ENCODE measurements around the gene RAB11FIP4.
"Not testable (repeated sequence)": the region's sequence is repeated elsewhere in the genome, so short reads cannot be mapped to it uniquely, and the experiment has no call there.

The RAB11FIP4 gene

GRCh38 chr17:31391496-31391949 is at the start of gene RAB11FIP4:
TSS of gene RAB11FIP4 (plus strand) at chr17:31391675. CDS start at chr17:31391853, 178 bp downstream.
- in situ Hi-C loops (cut with MboI; ENCODE audit: low sequenced_read_pairs) = no loop called here

GRCh38 chr17:31345191-31345747 is 46.2 kb upstream of the RAB11FIP4 start:
- in situ Hi-C loops (cut with MboI; ENCODE audit: low sequenced_read_pairs) = not testable (repeated sequence)

- in situ Hi-C loops (cut with MboI; ENCODE audit: low sequenced_read_pairs) = no loop called here
Observed at GRCh38 chr17:31349454-31349853, 42.0 kb upstream of the RAB11FIP4 start.

GRCh38 chr17:31355935-31356334 is 35.5 kb upstream of the RAB11FIP4 start:
- in situ Hi-C loops (cut with MboI; ENCODE audit: low sequenced_read_pairs) = no loop called here

GRCh38 chr17:31357091-31357490 is 34.4 kb upstream of the RAB11FIP4 start:
- in situ Hi-C loops (cut with MboI; ENCODE audit: low sequenced_read_pairs) = no loop called here

- in situ Hi-C loops (cut with MboI; ENCODE audit: low sequenced_read_pairs) = no loop called here
Observed at GRCh38 chr17:31357839-31358394, 33.6 kb upstream of the RAB11FIP4 start.

- in situ Hi-C loops (cut with MboI; ENCODE audit: low sequenced_read_pairs) = no loop called here
Observed at GRCh38 chr17:31364012-31364411, 27.5 kb upstream of the RAB11FIP4 start.

- in situ Hi-C loops (cut with MboI; ENCODE audit: low sequenced_read_pairs) = no loop called here
Observed at GRCh38 chr17:31366088-31366487, 25.4 kb upstream of the RAB11FIP4 start.

- in situ Hi-C loops (cut with MboI; ENCODE audit: low sequenced_read_pairs) = no loop called here
Observed at GRCh38 chr17:31369266-31369665, 22.2 kb upstream of the RAB11FIP4 start.

- in situ Hi-C loops (cut with MboI; ENCODE audit: low sequenced_read_pairs) = no loop called here
Observed at GRCh38 chr17:31371511-31372097, 19.9 kb upstream of the RAB11FIP4 start.

- in situ Hi-C loops (cut with MboI; ENCODE audit: low sequenced_read_pairs) = no loop called here
Observed at GRCh38 chr17:31373150-31374093, 18.1 kb upstream of the RAB11FIP4 start.

GRCh38 chr17:31374094-31374447 is 17.4 kb upstream of the RAB11FIP4 start:
- in situ Hi-C loops (cut with MboI; ENCODE audit: low sequenced_read_pairs) = no loop called here

- in situ Hi-C loops (cut with MboI; ENCODE audit: low sequenced_read_pairs) = no loop called here
Observed at GRCh38 chr17:31374503-31374902, 17.0 kb upstream of the RAB11FIP4 start.

GRCh38 chr17:31378638-31379037 is 12.8 kb upstream of the RAB11FIP4 start:
- in situ Hi-C loops (cut with MboI; ENCODE audit: low sequenced_read_pairs) = no loop called here

- in situ Hi-C loops (cut with MboI; ENCODE audit: low sequenced_read_pairs) = no loop called here
Observed at GRCh38 chr17:31379597-31380205, 11.8 kb upstream of the RAB11FIP4 start.

GRCh38 chr17:31381165-31381668 is 10.3 kb upstream of the RAB11FIP4 start:
- in situ Hi-C loops (cut with MboI; ENCODE audit: low sequenced_read_pairs) = no loop called here

GRCh38 chr17:31382668-31383275 is 8.7 kb upstream of the RAB11FIP4 start:
- in situ Hi-C loops (cut with MboI; ENCODE audit: low sequenced_read_pairs) = not testable (repeated sequence)

GRCh38 chr17:31383488-31383887 is 8.0 kb upstream of the RAB11FIP4 start:
- in situ Hi-C loops (cut with MboI; ENCODE audit: low sequenced_read_pairs) = not testable (repeated sequence)

GRCh38 chr17:31385428-31386285 is 5.8 kb upstream of the RAB11FIP4 start:
- in situ Hi-C loops (cut with MboI; ENCODE audit: low sequenced_read_pairs) = no loop called here

All from HL-60/S4 treated with phorbol 12-myristate 13-acetate at 8.2 ng/mL for 4 days and 3 days (cell line).